ENCODE results near the gene TEX2.

GRCh38 chr17:64289741-64290141 is 26.7 kb upstream of the TEX2 start:
- TF ChIP-seq CTCF (IDR thresholded peaks at IDR 0.05; ENCODE audit: low read depth, low read length), result no peak
- TF ChIP-seq EZH2phosphoT487 (IDR thresholded peaks at IDR 0.05; ENCODE audit: low read depth), result no peak

Data from OCI-LY3 (cell line).